Neuron (in vitro differentiated cells): ENCODE results near the gene DBI.
"Not testable (repeated sequence)": the region's sequence is repeated elsewhere in the genome, so short reads cannot be mapped to it uniquely, and the experiment has no call there.

Experiments
- H2AFZ ChIP-seq: one replicate; pipeline ENCODE4 v1.6.1; 2013; ENCODE audit warnings: low read depth, mild to moderate bottlenecking, inconsistent platforms, low read length, moderate library complexity
- H3K27me3 ChIP-seq: one replicate; pipeline ENCODE4 v1.6.1; 2013; ENCODE audit warnings: low read length; ENCODE audit not compliant: insufficient read depth
- H3K36me3 ChIP-seq: one replicate; pipeline ENCODE4 v1.6.1; 2013; ENCODE audit warnings: low read length; ENCODE audit not compliant: insufficient read depth
- H3K4me1 ChIP-seq: one replicate; pipeline ENCODE4 v1.6.1; 2013; ENCODE audit warnings: low read length; ENCODE audit not compliant: insufficient read depth
- H3K4me3 ChIP-seq: 2 replicates; pipeline ENCODE4 v1.5.1; 2013; ENCODE audit warnings: mild to moderate bottlenecking, low read length, moderate library complexity
- H3K9me3 ChIP-seq: one replicate; pipeline ENCODE4 v1.6.1; 2013; ENCODE audit warnings: low read length

The DBI gene

GRCh38 chr2:119371111-119371510 lies 4.3 kb downstream of the DBI start:
- H3K36me3 ChIP-seq: peaks cover 51% of the 10 kb centered on the region
- no peaks in the 10 kb centered on the region for H3K27me3 ChIP-seq
- no peak overlapping the region for H2AFZ ChIP-seq
- no peak overlapping the region for H3K4me3 ChIP-seq
- H3K4me1 ChIP-seq: peaks cover 10% of the 10 kb centered on the region
- H3K9me3 ChIP-seq: peaks cover 10% of the 10 kb centered on the region

- no peak overlapping the region for H3K4me3 ChIP-seq
- peaks cover 10% of the 10 kb centered on the region for H3K9me3 ChIP-seq
- peaks cover 6% of the 10 kb centered on the region for H3K4me1 ChIP-seq
- peaks cover 51% of the 10 kb centered on the region for H3K36me3 ChIP-seq
- no peak overlapping the region for H2AFZ ChIP-seq
- H3K27me3 ChIP-seq: no peaks in the 10 kb centered on the region
Observed at GRCh38 chr2:119372778-119373568, 6.2 kb downstream of the DBI start.

GRCh38 chr2:119373907-119374745 lies 7.3 kb downstream of the DBI start:
- H3K4me3 ChIP-seq, H3K4me1 ChIP-seq, H2AFZ ChIP-seq, H3K27me3 ChIP-seq: not testable (repeated sequence)
- peaks cover 10% of the 10 kb centered on the region for H3K9me3 ChIP-seq
- peaks cover 42% of the 10 kb centered on the region for H3K36me3 ChIP-seq

- H2AFZ ChIP-seq, H3K4me3 ChIP-seq, H3K27me3 ChIP-seq, H3K4me1 ChIP-seq: not testable (repeated sequence)
- H3K36me3 ChIP-seq: peaks cover 23% of the 10 kb centered on the region
- peaks cover 10% of the 10 kb centered on the region for H3K9me3 ChIP-seq
Observed at GRCh38 chr2:119376406-119376805, 9.6 kb downstream of the DBI start.

- Histone ChIP-seq H3K9me3 (peaks cover 10% of the 10 kb centered on the region), H3K36me3 (peaks cover 19% of the 10 kb centered on the region), H3K4me3 (no peak overlapping the region), H2AFZ (no peak overlapping the region), H3K27me3 (no peaks in the 10 kb centered on the region), H3K4me1 (no peaks in the 10 kb centered on the region)
Observed at GRCh38 chr2:119376810-119377209, 10.0 kb downstream of the DBI start.

GRCh38 chr2:119377294-119377992 lies 10.7 kb downstream of the DBI start:
- Histone ChIP-seq H3K9me3 (peaks cover 10% of the 10 kb centered on the region), H3K4me3 (no peak overlapping the region), H3K27me3 (no peaks in the 10 kb centered on the region), H3K4me1 (no peaks in the 10 kb centered on the region), H3K36me3 (peaks cover 13% of the 10 kb centered on the region), H2AFZ (no peak overlapping the region)

GRCh38 chr2:119377993-119378345 lies 11.2 kb downstream of the DBI start:
- Histone ChIP-seq H3K4me3 (no peak overlapping the region), H2AFZ (no peak overlapping the region), H3K27me3 (no peaks in the 10 kb centered on the region), H3K36me3 (peaks cover 7% of the 10 kb centered on the region), H3K4me1 (no peaks in the 10 kb centered on the region), H3K9me3 (peaks cover 5% of the 10 kb centered on the region)

GRCh38 chr2:119378566-119378965 lies 11.8 kb downstream of the DBI start:
- Histone ChIP-seq H3K4me1 (no peaks in the 10 kb centered on the region), H3K9me3 (peaks cover under 1% of the 10 kb centered on the region), H3K27me3 (peaks cover 6% of the 10 kb centered on the region), H3K4me3 (no peak overlapping the region), H2AFZ (no peak overlapping the region), H3K36me3 (peaks cover 1% of the 10 kb centered on the region)

GRCh38 chr2:119383410-119384140 lies 16.8 kb downstream of the DBI start:
- H3K27me3 ChIP-seq: peaks cover 17% of the 10 kb centered on the region
- H3K4me1 ChIP-seq: no peaks in the 10 kb centered on the region
- no peak overlapping the region for H2AFZ ChIP-seq
- H3K4me3 ChIP-seq: no peak overlapping the region
- H3K9me3 ChIP-seq: no peaks in the 10 kb centered on the region
- no peaks in the 10 kb centered on the region for H3K36me3 ChIP-seq

- Histone ChIP-seq H3K27me3 (peaks cover 17% of the 10 kb centered on the region), H3K9me3 (no peaks in the 10 kb centered on the region), H3K36me3 (no peaks in the 10 kb centered on the region), H3K4me1 (no peaks in the 10 kb centered on the region), H2AFZ (no peak overlapping the region), H3K4me3 (no peak overlapping the region)
Observed at GRCh38 chr2:119384971-119385370, 18.2 kb downstream of the DBI start.

GRCh38 chr2:119385466-119385865 lies 18.7 kb downstream of the DBI start:
- no peak overlapping the region for H2AFZ ChIP-seq
- no peaks in the 10 kb centered on the region for H3K9me3 ChIP-seq
- no peaks in the 10 kb centered on the region for H3K4me1 ChIP-seq
- H3K4me3 ChIP-seq: no peak overlapping the region
- peaks cover 17% of the 10 kb centered on the region for H3K27me3 ChIP-seq
- H3K36me3 ChIP-seq: no peaks in the 10 kb centered on the region

GRCh38 chr2:119387381-119388129 lies 20.8 kb downstream of the DBI start:
- Histone ChIP-seq H3K4me1 (no peaks in the 10 kb centered on the region), H3K36me3 (no peaks in the 10 kb centered on the region), H3K4me3 (no peak overlapping the region), H3K9me3 (no peaks in the 10 kb centered on the region), H3K27me3 (peaks cover 17% of the 10 kb centered on the region), H2AFZ (no peak overlapping the region)
